GM19467 (cell line): ENCODE measurements around the gene IL1RAP.
A peak's percentile ranks its signal among the peaks of the same experiment; 100 is the strongest.
"Not testable (repeated sequence)": the region's sequence is repeated elsewhere in the genome, so short reads cannot be mapped to it uniquely, and the experiment has no call there.

ENCODE experiments used
- ATAC-seq: cut with Tn5 transposase; IDR thresholded peaks from one replicate; pipeline ENCODE4 v1.9.1; 2021; ENCODE audit warnings: mild to moderate bottlenecking, moderate library complexity; ENCODE audit not compliant: unreplicated experiment

The IL1RAP gene

DNA sequence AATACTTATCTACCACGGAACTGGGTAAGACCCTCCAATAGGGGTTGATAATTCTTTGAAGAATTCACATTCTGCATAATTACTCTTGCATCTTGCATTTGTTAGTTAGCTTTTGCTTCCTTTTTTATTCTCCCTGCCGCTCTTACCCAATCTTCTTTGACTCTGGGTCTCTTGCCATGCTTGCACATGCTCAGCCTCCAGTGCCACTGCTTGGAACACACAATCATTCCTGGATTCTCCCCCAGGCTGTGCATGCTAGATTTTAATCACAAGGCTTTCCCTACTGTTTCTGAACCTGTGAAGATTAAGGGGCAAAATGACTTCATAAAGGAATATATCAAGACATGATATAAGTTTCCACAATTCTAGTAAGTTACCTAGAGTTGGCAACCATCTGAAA lies 133.1 kb downstream of the IL1RAP start:
- ATAC-seq, result no peak

DNA sequence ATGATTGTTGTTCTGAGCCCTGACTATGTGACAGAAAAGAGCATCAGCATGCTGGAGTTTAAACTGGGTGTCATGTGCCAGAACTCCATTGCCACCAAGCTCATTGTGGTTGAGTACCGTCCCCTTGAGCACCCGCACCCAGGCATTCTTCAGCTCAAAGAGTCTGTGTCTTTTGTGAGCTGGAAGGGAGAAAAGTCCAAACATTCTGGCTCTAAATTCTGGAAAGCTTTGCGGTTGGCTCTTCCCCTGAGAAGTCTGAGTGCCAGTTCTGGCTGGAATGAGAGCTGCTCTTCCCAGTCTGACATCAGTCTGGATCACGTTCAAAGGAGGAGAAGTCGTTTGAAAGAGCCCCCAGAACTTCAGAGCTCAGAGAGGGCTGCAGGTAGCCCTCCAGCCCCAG lies 142.0 kb downstream of the IL1RAP start:
- no peak for ATAC-seq

DNA sequence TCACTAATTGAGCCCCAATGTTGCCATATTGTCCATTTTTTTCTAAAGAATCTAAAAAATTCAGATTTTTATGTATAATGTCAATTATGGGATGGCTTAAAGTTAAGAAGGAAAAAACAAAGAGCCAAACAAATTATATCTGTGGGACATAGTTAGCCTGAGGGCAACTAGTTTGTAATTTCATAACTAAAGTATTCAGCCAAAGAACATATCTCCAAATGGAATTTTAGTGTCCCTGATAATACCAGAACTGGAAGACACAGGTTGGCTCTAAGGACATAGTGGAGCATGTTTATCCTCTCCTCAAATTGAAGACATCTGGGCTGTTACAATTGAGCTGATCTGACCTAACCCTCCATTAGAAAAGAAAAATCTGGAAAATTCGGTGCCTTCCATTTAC lies 144.2 kb downstream of the IL1RAP start:
- ATAC-seq, result no peak

DNA sequence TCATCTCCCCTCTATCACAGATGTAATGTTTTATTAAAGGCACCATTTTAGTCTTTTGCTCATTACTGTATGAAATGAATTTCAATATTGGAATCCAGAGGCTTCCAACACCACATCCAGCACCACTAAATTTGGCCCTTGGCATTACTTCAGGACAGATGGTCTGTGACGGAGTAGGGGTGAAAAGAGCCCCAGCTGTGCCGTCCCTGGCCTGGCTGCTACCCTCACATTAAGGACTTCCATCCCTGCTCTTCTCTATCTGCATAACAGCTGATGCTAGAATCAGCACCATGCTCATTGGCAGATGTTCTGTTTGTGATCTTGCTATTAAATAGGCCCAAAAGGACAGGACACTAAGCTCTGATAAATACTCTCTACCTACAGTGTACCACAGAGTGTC lies 152.9 kb downstream of the IL1RAP start:
- ATAC-seq, result no peak

DNA sequence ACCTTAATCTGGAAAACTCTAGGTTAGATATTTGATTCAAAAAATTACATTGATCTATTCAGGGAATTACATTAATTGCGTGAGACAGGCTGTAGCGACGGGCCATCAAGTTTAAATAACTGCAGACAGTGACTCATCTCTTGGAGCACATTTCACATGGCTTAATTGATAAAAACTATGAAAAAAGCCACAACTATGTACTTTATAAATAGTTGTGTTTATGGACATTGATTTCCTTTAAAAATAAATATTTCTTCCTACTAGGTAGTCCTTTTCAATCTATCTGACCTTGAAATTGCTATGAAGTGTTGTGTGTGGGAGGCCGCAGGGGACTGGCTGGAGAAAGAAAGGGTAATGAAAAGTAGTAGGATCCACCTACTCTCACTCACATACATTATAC lies 157.8 kb downstream of the IL1RAP start:
- ATAC-seq, result no peak

DNA sequence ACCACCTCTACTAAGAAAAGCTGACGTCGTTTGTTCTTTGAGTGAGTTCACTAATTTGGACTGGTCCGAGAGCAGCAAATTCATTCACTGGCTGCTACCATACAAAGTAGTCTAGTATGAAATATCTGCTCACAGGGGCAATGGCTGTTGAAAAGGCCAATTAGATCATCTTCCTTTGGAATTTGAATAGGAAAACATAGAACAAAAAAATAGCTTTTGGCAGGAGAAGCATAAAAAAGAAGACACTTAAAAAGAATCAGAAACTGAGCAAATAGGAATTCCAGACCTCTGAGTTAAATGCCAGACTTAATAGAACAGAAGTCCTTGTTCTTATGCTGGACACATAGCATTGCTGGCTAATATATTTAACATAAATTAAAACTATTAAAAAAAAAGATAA lies 159.3 kb downstream of the IL1RAP start:
- no peak for ATAC-seq

DNA sequence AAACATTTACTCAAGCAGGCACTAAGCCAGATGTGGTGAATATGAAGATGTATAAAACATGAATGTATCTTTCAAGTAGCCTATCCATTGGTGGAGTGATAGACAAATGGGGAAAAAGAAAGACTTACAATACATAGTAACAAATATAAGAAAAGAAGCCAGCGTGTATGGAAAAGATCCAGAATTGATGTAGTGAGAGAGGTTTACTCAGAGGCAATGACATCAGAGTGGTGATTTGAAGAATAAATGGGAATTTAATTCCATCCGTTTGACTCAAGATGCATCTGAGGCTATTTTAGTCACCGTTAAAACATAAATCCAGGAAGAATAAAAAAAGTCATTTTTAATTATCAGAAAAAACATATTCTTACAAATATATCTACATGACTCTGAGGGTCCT lies 162.6 kb downstream of the IL1RAP start:
- ATAC-seq, result no peak

DNA sequence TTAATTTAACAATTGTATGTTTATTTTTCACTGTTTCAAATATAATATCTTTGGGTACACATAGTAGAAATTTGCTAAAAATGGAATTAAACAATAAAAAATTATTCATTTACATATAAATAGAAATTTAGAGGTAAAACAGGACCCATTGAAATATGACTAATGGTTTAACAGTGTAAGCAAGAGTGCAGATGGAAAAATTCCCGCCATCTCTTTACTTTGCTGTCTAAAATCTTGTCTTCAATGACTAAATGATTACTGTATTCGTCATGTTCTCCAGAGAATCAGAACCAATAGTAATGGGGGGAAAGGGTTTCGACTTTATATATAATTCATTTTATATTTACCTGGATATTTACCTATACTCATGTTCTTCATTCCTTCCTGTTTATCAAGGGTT lies 163.1 kb downstream of the IL1RAP start:
- ATAC-seq, result no peak

DNA sequence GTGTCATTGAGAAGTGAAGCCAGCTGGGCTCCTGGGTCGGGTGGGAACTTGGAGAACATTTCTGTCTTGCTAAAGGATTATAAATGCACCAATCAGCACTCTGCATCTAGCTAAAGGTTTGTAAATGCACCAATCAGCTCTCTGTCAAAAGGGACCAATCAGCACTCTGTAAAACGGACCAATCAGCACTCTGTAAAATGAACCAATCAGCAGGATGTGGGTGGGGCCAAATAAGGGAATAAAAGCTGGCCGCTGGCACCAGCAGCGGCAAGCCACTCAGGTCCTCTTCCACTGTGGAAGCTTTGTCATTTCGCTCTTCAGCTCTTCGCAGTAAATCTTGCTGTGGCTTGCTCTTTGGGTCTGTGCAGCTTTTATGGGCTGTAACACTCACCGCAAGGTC lies 164.0 kb downstream of the IL1RAP start:
- not testable (repeated sequence) for ATAC-seq

DNA sequence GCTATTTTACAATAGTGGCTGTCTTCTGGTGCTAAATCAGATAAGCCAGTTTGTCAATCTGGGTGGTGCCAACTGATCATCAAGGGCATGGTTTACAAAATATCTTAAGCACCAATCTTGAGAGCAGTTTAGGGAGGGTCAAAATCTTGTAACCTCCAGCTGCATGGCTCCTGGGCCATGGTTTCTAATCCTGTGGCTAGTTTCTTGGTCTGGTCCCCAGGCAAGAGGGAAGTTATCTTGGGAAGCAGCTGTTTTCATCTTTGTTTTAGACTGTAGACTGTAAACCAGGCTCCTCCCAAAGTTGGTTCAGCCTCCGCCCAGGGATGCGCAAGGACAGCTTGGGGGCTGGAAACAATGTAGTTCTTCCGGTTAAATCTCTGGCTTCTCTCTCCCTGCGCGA lies 166.8 kb downstream of the IL1RAP start:
- no peak for ATAC-seq

DNA sequence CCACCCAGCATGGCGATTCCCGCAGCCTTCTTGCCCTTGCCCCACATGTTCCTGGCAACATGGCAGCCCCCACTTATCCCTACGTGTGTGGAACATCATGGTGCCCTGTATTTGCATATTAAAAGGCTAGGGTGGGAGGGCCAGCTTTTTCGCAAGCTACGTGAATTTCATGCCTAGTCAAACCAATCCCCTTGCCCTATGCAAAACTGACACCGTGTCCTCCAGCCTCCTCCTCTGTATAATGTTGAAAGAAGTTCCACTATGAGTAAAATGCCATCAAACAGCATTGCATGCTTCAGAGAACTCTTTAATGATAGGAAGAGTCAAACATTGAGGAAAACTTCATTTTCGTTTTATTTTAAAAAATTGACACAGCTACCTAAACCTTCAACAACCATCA lies 170.9 kb downstream of the IL1RAP start:
- ATAC-seq, result no peak

DNA sequence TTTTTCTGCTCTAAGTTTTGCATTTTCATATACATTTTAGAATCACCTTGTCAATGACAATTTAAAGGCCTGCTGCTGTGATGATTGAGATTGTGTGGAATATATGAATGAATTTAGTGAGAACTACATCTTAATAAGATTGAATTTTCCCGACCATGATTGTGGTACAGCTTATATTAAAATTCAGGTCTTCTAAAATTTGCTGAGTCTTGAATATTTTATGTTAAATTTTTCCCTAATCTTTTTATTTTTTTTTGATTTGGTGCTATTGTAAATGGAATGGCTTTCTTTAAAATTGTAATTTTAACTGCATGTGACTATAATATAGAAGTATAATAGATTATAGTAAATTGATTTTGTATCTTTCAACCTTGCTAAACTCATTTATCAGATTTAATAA lies 172.1 kb downstream of the IL1RAP start:
- ATAC-seq, result no peak

DNA sequence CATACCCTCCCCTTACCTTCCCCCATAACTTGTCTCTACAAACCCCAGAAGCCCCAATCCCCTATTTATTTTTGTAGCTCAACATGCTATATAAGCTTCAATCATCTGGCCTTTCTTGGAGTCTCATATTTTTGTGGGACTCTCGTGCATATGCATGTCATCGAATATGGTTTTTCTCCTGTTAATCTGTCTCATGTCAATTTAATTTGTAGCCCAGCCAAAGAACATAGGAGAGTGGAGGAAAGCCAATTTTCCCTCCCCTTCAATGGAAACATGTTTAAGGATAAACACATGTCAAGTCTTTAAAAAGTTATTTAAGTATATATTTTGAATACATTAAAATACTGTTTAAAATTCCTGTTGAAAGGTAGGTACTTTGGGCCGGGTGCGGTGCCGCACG lies 176.4 kb downstream of the IL1RAP start:
- no peak for ATAC-seq

DNA sequence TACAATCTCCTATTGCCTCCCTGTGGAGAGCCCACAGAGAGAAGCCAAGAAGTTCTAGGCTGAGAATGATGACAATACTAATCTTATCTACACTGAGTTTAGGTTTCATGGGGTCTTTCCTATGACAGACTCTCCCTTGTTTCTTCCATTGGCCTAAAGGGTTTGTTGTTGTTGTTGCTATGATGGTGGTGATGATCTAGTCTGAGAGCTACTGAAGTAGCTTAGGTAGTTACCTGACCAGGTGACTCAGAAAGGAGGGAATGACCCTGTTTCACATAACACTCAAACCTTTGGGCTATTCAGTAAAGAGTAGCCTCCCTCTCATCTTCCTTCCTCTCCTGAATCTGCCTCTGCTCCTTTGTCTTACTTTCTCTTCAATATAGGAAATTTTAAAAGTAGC lies 178.4 kb downstream of the IL1RAP start:
- no peak for ATAC-seq

DNA sequence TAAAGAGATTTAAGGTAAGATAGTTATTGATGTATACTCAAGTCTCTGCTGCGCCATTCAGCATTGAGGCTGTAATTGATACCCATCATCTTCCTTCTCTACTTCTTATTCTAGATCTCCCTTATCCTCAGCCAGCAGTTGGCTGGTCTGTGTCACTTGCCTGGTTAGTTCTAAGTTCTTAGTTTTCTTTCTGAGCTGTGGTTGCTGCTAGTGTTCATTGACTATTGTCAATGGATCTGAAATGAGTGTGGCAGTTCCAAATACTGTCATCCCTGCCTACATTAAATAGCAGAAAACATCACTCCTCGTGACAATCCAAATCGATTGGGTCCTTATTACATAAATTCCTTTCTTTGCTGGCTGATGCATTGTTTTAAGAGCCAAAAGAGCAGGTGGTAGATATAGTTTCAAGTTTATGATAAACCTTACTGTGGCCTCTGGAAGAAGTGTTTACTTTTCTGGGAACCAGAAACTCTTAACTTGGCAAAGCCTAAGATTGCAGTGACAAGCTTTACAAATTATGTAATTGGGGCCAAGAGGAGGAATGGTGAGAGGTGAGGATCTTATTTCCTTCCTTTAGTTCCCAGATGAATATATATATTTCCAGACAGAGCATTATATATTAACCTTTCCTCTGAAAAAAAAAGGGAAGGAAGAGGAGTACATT lies 180.6 kb downstream of the IL1RAP start:
- ATAC-seq, result no peak

DNA sequence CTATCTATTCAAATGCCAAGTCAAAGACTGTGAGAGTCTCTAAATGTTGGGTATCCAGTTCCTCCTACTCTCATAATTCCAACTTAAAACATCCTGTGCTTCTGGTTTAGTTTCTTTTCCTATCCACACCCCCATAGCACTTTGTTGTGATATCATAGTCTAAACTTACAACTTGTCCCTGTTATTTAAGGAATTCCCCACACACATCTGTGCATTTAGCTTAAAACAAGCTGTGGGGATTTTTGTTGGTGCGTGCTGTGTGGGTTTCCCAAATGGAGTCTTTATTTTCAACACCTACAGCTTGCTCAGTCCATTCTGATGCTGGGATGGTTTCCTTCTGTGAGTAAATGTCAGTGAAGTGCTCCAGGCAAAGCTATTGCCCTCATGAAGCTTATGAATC lies 181.3 kb downstream of the IL1RAP start:
- ATAC-seq, result no peak

DNA sequence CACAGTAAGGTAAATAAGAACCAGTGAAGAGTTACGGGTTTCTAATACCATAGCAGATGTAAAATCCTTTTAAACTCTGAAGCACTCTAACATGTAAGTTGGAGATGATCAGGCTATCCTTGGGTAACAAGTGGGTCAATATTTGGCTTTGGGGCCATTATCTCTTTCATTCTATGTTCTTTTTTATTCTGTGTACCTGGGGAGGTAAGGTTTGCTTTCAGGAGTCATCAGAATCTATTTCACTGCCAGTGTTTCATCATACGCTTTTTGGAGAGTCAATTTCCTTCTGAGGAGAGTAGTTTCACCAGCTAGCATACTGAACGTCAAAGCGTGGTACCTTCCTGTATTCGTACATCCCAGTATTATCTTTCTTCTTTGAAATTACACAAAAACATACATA lies 182.1 kb downstream of the IL1RAP start:
- ATAC-seq, result no peak

DNA sequence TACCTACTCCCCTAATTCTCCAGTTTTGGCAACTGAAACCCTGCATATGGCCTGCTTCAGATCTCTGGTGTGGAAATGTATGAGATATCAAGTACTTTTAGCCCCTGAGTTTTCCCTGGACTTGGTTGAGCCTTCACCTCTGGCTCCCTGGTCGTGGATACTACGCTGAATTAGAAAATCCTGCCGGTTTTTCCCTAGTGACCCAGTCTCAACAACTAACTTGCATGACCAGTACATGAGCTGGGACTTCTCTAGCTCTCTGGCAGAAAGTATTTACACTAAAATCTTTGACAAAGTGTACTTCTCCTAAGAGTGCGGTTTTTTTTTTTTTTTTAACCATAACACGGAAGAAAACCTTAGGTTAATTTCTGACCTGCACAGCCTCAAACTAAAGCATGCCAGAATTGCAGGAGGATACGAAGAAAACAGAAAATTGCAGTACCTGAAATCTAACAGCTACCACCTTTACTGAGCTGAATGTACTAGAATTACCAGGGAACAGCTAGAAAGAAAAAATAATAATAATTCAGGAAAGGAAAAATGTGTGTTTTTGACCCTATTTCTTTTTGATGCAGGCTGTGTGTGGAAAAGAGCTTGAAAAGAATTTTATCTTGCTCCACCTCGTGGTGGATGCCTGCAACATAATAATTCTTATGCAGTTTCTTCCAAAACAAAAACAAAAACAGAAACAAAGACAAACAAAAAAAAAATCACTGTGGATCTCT lies 183.1 kb downstream of the IL1RAP start:
- ATAC-seq, result no peak

DNA sequence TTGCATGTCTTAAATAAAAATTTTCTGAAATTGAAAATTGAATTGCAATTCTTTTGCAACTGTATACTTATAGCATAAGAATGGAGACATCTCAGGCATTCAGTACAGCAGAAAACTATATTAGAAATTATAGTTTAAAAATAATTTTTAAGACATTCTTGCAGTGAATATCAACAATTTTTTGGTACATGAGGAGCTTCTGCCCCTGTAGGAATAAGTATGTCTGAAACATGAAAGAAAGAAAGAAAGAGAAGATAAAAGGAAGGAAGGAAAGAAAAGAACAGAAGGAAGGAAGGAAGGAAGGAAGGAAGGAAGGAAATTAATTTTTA lies 183.6 kb downstream of the IL1RAP start:
- no peak for ATAC-seq

DNA sequence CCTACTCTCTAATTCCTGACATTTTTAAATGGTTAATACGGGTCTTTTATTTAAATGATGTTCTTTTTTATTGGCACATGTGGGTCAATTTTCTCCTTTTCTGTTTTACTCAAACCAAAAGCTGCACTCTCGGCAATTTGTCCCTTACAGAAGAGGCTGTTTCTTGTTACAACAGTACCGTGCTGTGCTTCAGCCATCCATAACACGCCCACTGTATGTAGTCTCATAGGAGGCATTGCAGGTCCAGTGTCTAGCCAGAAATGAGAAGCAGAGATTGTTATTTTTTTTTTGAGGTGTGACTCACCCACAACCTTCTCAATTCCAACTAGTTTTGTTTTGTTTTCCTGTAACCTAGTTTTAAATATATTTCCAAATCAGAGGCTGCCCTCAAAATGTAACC lies 184.0 kb downstream of the IL1RAP start:
- no peak for ATAC-seq

DNA sequence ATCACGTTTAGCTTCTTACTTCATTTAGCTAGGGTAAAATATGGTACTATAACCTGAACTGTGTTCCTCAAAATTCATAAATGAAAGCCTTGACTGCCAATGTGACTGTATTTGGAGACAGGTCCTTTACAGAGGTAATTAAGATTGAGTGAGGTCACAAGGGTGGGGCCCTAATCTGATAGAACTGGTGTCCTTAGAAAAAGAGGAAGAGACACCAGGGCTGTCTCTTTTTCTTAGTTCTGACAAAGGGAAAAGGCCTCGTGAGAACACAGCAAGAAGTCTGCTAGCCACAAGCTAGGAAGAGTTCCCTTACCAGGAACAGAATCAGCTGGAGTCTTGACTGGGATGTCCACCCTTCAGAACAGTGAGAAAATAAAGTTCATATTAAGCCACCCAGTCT lies 185.9 kb downstream of the IL1RAP start:
- no peak for ATAC-seq

DNA sequence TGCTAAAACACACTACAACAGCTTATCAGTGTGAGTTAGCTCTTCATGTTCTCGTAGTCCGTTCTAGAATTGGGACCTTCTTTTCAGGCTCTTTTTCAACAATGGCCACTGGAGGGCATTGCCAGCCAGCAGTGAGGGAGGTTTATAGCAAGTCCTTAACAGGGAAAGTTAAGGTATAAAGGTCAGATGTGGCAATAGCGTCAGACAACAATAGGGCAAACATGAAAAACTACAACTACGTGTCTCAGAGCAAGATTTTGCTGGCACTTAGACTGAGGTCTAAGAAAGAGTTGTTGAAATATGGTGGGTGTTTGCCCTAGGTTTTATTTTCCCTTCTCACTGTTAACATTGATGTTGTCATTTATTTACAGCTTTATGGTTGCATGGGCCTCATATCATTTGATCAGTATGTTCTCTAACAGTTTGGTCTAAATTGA lies 187.2 kb downstream of the IL1RAP start:
- peak; percentile 53 for ATAC-seq

DNA sequence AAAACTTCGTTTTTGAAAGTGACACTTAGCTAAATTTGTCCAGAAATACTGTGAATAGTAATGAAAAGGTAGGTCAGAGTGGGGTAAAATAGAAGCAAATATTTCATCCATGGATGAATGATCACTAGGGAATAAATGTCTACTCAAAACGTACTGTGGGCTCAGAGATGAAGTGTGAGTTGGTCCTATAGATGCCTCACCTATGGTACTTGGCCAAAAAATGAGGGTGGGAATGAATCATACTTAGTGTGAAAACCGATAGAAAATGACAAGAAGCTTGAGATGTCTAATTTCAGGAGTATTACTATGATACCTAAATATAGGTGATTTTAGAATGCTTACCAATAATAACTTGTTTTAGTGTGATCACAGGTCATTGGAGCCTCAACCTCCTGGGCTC lies 192.7 kb downstream of the IL1RAP start:
- ATAC-seq, result no peak
